HL-60 (cell line): ENCODE results near the gene SUGP2.

Experiments used
- DNase-seq, 2 experiments: peaks; one replicate each; pipeline ENCODE4 v3.0.0-alpha.2; 2010 to 2020; ENCODE audit warnings: low read depth in 1 of 2, low spot score in 1 of 2
- H3K27ac ChIP-seq: fragments of 250-450 bp; sonication (Bioruptor Pico); replicated peaks from 2 replicates; pipeline ENCODE4 v1.5.1; 2020; ENCODE audit warnings: mild to moderate bottlenecking, moderate library complexity
- H3K27me3 ChIP-seq: fragments of 250-450 bp; sonication (Bioruptor Pico); 2 replicates; pipeline ENCODE4 v1.5.1; 2021; ENCODE audit warnings: mild to moderate bottlenecking, moderate library complexity; ENCODE audit not compliant: insufficient read depth, poor library complexity, severe bottlenecking
- H3K4me3 ChIP-seq: replicated peaks from 2 replicates; pipeline ENCODE4 v1.5.1; 2011; ENCODE audit warnings: mild to moderate bottlenecking, control low read depth, low read length; ENCODE audit not compliant: insufficient read depth
- CTCF ChIP-seq: IDR thresholded peaks from one replicate; pipeline ENCODE4 v1.5.1; 2011; ENCODE audit warnings: low read length, control low read depth, inconsistent platforms; ENCODE audit not compliant: insufficient read depth
- GABPA ChIP-seq: IDR thresholded peaks from 2 replicates; pipeline ENCODE4 v1.6.1; 2012; ENCODE audit warnings: low read depth
- POLR2AphosphoS5 ChIP-seq: IDR thresholded peaks from 2 replicates; pipeline ENCODE4 v1.6.1; 2012; ENCODE audit warnings: low read depth
- REST ChIP-seq: IDR thresholded peaks from 2 replicates; pipeline ENCODE4 v1.6.1; 2012; ENCODE audit warnings: low read depth; ENCODE audit not compliant: insufficient replicate concordance
- SPI1 ChIP-seq: IDR thresholded peaks from 2 replicates; pipeline ENCODE4 v1.6.1; 2012; ENCODE audit warnings: low read depth, mild to moderate bottlenecking, borderline replicate concordance

SUGP2 gene

GRCh38 chr19:18998276-18998675 lies 35.0 kb downstream of the SUGP2 start:
- no peak overlapping the region for H3K4me3 ChIP-seq
- no peak for DNase-seq
- H3K27ac ChIP-seq, result no peak overlapping the region
- TF ChIP-seq POLR2AphosphoS5 (no peak), GABPA (no peak), REST (no peak), CTCF (no peak), SPI1 (no peak)
- H3K27me3 ChIP-seq, result no peaks in the 10 kb centered on the region

GRCh38 chr19:18996796-18997394 lies 36.4 kb downstream of the SUGP2 start:
- Histone ChIP-seq H3K27ac (no peak overlapping the region), H3K4me3 (no peak overlapping the region), H3K27me3 (no peaks in the 10 kb centered on the region)
- no peak for DNase-seq
- TF ChIP-seq POLR2AphosphoS5 (no peak), SPI1 (no peak), CTCF (no peak)

GRCh38 chr19:18996351-18996750 lies 37.0 kb downstream of the SUGP2 start:
- Histone ChIP-seq H3K27me3 (no peaks in the 10 kb centered on the region), H3K27ac (no peak overlapping the region), H3K4me3 (no peak overlapping the region)
- TF ChIP-seq CTCF (no peak), REST (no peak), SPI1 (no peak), GABPA (no peak), POLR2AphosphoS5 (no peak)
- no peak for DNase-seq

GRCh38 chr19:18995804-18996241 lies 37.5 kb downstream of the SUGP2 start:
- H3K27me3 ChIP-seq, result no peaks in the 10 kb centered on the region
- H3K27ac ChIP-seq, result no peak overlapping the region
- no peak overlapping the region for H3K4me3 ChIP-seq
- TF ChIP-seq CTCF (peak; percentile 53), REST (no peak), POLR2AphosphoS5 (no peak), SPI1 (peak; percentile 58; the same call in 1 of the 2 replicates), GABPA (no peak)
- peak in 1 of 2 experiments; percentile 66 for DNase-seq
